GM21526 (cell line): ENCODE data around the gene HTR2B.
"Not testable (repeated sequence)": the region's sequence is repeated elsewhere in the genome, so short reads cannot be mapped to it uniquely, and the experiment has no call there.

Experiments
- ATAC-seq: cut with Tn5 transposase; IDR thresholded peaks from one replicate; pipeline ENCODE4 v1.9.1; 2021; ENCODE audit warnings: moderate library complexity; ENCODE audit not compliant: unreplicated experiment, low FRiP score

The HTR2B gene

DNA sequence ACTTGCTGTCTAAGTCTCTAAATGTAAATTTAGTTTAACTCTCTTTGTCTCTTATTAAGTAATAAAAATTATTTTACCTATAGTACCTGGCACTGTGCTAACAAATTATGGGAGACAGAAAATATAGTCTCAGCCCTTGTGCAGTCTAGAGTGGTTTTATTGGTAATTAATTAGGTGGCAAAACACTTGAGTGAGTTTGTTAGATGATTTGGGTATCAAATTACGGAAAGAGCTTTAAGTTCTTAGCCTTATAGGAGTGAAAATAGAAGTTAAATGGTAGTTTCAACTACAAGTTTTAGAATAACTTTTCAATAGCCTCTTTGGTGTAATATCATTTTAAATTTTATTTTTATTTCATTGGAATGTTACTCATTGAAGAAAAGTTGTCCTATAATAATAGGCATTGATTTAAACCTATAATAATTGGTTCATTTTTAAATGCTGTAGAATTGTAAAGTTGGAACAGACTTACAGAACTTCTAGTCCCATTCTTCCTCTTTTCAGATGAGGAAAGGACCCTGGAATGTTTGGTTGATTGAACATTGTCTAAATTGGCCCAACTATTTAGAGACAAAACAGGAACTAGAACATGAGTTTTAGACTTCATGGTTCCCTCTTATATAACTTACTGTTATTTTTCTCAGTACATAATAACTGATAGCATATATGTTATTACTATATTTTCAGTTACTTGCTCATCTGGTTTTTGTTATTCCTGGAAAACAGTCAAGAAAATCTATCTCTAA is 10.2 kb upstream of the HTR2B start:
- ATAC-seq, result no peak

DNA sequence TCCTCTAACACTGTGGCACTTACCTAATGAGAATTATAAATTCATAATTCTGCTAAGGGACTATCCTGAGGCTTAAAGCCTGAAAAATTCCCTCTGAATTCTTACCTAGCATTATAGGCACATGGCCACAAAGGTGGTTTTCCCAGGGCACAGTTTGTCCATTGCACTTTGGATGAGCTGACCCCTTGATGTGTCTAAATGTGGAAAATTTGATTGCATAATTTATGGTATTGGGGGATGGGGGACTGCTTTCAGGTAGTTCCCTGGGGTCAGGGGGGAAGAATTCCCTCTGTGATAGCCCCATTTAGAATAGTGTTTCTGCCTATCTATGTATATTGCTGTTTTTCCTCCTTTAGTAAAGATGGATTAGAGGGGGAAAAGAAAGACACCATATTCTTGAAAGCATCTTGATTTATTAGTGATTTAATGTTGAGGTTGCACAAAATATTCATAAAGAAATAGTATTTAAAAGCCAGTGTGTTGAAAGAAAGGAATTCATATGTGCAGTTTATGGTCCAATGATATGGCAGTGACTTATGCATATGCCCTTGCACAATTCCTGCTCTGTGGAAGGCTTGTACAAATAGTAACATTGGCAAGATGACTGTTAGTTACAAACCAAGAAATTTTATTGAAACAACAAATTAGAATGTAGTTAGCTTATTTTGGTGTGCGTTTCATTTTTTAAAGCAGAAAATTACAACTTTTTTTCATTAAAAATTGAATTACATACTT is 8.7 kb upstream of the HTR2B start:
- ATAC-seq, result no peak

DNA sequence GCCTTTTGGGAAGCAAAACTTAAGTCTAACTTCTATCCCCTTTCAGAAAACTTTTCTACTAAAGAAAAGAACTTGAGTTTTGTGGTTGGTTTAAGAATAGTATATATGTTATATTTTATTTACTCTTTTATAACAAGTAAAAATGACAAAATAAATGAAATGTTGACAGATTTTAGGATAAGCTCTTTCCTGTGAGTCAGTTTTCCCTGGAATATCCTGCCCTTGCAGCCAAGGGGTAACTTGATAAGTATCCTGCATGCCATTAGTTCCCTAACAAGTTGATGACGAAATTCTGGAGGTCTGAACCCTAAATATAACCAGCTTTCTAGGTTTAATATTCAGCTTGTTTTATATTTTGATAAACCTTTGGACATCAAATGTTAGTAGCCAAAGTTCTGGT is 7.3 kb upstream of the HTR2B start:
- ATAC-seq, result no peak

DNA sequence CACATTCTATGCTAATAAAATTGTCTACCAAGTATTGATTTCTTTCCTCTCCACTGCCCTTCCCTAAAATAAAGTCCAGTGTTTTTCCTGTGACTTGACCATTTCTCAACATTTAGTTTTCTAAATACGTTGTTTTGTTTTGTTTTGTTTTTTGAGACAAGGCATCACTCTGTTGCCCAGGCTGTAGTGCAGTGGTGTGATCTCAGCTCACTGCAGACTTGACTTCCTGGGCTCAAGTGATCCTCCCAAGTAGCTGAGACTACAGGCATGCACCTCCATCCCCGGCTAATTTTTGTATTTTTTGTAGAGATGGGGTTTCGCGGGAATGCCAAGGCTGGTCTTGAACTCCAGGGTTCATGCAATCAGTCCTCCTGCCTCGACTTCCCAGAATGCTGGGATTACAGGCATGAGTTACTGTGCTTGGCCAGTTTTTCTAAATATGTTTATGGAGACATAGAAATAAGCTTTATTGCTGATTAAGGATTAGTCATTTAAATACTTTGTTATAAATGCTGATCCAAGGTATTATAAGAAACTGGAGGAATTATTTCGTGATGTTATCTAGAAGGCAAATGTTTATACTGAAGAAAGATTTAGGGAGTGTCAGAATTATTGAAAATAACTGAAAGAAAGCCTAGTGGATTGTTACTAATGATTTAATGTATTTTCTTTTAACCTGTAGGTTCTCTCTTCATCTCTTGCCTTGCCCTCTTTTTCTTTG is 5.7 kb upstream of the HTR2B start:
- ATAC-seq, result no peak

DNA sequence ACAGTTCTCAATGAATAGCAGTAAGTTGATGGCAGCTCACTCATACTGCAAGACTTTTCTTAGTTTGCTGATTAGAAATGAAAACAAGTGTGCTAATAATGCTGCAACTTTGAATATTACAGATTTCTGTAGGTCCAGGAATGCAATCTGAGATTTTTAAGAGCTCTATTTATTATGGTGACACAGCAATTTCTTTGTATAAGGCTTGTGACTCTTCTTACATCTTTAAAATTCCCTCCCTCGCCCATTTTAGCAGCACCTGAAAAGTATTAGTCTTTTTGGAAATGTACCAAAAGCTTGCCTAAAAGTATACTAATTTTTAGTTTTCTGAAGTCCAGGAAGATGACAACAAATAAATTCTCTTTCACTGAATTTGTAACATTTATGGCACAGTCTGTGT is 4.4 kb upstream of the HTR2B start:
- ATAC-seq, result no peak

DNA sequence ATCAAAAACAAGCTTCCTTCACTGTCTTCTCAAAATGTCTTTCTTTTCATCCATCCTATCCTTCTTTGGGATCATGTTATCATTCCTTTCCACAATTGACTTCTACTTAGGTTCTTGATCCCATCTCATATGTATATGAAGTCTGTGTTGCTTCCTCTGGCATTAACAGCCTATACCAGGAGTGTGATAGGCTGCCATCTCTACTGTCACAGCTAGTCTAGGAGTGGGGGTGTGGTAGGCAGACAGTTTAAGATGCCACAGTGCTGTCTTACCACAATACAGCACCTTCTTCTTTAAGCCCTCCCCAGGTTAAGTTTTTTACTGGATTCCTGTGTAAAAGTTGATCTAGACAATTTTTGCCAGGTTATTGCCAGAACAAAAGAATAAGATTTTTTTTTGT is 3.7 kb upstream of the HTR2B start:
- ATAC-seq, result no peak

DNA sequence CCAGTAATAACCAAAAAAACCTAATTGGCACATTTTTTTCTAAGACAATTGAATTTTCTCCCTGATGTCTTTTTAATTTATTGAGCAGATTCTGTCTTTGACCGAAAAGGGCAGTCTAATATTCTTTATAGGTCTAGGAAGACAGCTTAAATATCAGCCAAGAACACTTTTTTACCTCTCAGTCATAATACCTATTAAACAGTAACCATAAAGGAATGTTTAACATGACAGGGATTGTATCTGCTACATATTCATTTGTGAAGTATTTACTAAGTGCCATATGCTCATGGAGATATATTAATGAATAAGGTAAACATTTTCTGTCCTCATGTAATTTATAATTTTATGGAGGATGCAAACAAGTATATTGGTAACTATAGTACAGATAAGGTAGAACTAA is 3.1 kb upstream of the HTR2B start:
- ATAC-seq, result no peak

DNA sequence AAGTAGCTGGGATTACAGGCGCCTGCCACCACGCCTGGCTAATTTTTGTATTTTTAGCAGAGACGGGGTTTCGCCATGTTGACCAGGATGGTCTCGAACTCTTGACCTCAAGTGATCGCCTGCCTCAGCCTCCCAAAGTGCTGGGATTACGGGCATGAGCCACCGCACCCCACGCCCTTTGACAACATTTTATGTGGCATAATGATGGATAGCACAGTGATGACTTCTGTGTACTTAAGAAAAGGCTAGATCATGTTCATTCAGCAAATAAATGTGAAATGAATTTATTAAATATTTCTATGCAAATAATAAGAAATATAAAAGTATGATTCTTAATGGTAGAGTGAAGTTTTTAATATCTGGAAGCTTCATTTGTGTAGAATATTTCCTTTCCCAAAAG is 2.6 kb upstream of the HTR2B start:
- no peak for ATAC-seq

DNA sequence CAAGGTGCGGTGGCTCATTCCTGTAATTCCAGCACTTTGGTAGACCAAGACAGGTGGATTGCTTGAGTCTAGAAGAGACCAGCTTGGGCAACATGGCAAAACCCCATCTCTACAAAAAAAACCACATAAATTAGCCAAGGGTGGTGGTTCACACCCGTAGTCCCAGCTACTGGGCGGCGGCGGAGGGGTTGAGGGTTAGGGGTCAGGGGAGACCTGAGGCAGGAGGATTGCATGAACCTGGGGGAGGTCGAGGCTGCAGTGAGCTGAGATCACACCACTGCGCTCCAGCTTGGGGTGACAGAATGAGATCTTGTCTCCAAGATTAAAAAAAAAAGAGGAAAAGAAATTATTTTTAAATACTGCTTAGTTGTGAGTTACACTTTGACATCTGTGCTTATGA is 1.3 kb upstream of the HTR2B start:
- ATAC-seq, result no peak

DNA sequence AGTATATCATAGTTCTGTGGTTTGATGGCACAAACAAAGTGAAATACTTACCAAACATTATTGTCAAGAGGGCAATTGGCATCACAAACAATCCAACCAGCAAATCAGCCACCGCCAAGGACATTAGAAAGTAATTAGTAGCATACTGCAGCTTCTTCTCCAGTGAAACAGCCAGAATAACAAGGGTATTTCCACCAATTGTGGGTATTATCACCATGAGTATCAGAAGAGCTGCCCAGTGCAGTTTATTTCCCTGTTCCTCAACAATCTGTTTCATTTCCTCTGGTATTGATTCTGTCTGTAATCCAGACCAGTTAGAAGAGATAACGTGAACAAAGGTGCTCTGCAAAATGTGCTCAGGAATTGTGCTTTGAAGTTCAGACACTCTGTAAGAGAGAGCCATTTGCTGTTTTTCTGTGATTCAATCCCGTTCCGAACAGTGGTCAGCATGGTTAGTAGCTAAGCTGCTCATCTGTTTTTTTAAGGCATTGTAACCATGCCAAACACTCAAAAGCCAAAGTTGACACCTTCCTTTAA is 1.4 kb downstream of the HTR2B start:
- ATAC-seq, result no peak

DNA sequence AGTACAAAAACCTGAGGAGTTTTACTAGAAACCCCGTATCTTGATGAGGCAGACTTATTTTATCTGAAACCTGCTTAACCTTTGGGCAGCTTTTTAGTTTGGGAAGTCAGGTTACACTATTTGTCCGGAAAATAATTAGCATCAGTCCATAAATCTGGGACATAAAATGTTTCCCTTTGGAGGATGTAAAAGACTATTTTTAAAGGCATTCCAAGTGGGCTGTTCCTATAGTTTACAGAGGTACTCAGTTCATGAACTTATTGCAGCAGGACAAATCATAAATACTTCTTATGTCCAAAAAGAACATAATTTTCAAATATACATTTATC is 6.3 kb downstream of the HTR2B start:
- no peak for ATAC-seq

DNA sequence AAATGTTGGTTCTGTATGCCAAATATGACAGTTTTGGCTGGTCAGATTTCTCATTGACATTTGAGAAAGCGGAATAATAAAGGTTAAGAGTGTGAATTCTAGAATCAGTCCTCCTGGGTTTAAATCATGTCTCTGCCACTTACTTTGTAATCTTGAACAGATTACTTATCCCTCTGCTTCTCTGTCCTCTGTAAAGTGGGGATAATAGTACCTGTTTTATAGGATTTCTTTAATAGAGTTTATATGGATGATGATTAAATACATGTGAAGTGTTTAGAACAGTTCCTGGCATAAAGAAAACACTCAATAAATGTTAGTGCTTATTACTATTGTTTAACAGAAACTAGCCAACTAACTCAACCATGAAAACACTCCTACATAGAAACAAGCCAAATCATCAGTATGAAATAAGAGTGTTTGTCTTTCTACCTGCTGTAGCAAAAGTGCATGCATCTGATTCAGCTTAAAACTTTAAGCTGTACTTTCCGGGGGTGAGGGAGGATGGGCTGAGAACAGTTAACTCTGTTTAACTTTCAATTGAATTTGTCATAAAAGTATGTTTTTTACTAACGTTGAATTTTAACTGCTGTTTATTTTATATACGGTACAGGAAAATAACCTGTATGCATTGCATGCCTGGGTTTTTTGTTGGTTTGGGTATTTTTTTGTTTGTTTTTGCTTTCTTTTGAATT is 6.8 kb downstream of the HTR2B start:
- ATAC-seq, result no peak

DNA sequence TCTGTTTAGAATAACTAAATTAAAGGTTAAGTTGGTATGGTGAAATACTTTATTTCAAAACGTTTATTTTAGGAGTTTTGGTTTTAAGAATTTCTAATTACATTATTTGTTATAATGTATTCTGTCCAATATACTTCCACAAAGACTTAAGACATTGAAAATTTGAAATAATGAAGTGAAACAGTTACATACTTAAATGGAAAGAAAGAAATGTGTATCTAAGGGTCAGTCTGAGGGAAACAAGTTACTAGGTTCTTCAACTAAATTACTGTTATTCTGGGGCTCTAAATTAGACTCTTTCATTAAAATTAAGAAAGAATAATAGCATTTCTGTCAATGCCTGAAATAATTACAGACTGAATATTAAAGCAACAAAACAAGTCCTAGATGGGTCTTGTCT is 7.7 kb downstream of the HTR2B start:
- no peak for ATAC-seq

DNA sequence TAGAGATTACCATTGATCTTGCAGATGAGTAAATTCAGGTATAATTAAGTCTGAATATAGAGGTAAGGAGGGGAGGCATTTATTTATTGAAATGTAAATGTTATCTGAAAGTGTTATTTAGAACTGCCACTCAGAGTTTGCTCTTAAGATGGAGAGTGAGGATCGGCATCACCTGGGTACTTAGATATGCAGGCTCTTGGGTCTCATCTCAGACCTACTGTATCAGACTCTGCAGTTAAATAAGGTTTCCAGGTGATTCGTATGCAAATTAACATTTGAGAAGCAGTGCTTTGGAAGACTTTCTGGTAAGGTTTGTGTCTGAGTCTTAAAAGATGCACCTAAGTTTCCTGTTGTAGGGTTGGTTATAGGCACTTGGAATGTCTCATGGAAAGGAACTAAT is 9.2 kb downstream of the HTR2B start:
- no peak for ATAC-seq

DNA sequence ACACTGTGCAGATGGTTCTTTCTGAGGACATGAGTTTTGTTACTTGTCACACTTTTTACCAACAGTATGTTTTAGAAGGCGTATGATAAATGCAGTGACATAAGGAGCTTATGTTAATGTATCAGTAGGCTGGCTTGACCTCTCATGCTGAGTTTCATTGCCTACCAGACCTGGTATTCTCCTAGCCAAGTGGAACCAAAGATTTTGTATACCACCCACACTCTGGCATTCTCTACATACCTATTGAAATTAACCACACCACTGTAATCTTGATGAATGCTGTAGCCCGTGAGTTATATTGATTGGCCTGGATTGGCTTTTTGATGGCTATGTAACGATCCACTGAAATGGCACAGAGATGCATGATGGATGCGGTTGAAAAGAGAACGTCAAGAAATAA is 11.4 kb downstream of the HTR2B start:
- ATAC-seq, result no peak

DNA sequence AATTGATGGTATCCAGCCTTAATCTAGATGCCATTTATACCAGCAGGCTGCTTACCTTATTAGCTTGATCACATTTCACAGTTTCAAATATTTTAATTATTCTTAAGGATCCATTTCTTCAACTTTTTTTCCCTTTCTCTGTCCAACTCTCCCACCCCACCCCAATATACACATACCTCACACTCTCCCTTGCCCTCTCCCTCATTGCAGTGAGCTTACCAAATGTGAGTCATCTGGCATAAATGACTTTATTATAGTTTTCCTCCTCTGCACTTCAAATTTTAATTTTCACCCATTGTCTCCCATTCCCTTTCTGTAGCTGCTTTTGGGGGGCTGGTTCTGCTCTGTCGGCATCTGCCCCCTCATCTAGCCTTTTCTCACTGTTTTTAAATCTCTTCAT is 12.9 kb downstream of the HTR2B start:
- no peak for ATAC-seq

DNA sequence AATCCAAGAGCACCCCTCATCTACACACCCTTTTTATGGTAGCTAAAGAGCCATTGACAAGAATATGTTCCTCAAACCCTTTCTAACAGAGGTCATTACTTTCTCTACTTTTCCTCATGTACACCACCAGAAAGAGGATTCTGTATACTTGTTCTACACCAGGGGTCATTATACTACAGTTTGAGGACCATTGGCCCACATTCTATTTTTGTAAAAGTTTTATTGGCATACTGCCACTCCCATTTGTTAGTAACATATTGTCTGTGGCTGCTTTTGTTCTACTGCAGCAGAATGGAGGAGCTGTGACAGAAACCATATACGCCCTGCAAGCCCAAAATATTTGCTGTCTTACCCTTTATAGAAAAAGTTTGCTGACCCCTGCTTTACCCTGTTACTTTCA is 14.3 kb downstream of the HTR2B start:
- ATAC-seq, result no peak

DNA sequence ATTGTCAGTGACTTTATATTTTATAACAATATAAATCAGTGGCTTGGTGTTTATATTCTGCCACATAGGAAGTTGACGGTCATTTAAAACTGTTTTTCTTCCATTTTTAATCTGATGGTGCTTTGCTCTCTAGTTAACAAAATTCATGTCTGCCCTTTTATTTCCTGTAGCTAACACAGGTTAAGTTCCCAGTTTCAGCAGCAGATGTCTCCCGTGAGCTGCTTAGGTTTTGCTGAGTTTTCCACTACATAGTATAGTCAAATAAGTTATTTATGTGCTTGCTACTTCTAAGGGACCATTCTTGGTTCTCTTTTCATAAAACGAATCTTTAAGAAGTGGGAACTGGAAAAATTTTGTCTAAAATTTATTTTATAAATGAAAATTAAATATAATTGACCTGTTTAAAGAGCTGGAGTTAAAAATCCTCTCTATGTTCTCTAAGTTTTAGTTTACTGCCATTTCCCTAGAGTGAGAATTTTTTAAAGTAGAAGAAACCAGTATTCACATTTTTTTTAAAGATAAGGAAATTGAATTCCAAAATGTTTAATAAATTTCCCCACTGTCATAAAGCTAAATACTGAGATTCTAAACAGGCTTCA is 20.6 kb downstream of the HTR2B start:
- no peak for ATAC-seq

DNA sequence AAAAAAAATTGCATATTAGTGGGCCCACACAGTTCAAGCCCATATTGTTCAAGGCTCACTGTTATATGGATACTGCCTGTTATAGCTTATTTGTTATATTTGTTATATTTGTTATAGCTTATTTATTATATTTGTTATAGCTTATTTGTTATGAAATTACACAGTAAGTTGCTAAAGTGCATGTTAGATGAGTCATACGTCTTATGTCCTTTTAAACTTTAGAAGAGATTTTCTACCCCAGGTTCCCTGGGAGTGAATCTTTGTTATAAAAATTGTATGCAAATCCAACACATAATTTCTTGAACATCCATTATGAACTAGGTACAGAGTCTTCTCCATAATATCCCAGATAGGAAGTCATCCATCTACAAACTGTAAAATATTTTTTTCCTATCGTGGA is 22.1 kb downstream of the HTR2B start:
- ATAC-seq, result no peak

DNA sequence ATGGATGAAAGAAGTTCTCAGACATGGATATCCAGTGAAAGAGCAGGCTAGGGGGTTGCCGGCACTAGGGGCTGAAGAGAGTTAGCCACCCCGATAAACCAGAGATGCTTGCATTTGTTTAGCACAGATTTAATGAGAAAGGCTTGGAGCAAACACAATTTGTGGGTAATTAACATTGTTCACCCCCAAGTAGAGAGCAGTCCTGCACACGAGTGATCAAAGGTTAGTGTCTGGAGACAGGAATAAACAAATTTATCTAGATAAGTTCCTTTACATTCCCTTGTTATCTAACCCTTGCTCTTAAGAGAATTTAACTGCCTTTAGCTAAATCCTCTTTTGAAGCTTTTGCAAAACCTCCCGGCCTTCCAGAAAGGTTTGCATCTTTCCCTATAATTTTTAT is 23.9 kb downstream of the HTR2B start:
- ATAC-seq, result no peak

DNA sequence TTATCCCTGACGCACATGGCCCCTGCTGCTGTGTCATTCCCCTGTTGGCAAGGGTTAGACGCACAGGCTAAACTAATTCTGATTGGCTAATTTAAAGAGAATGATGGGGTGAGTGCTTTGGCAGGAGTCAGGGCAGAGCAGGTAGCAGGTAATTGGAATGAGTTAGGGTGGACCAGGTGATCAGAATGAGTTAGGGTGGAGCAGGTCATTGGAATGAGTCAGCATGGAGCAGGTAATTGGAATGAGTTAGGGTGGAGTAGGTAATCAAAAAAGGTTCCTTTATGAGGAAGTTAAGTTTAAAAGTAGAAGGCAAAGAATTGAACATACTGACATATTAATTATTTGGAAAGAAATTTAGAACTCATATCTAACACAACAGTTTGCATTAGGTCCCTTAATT is 24.5 kb downstream of the HTR2B start:
- ATAC-seq, result not testable (repeated sequence)
